Right lobe of liver (tissue), 6 donors: ENCODE results near the gene FUOM. TPM values are rescaled to one million over a fixed set of nuclear protein-coding genes. Genes with fewer than 3 reads are reported as not detected.

Experiments
- ATAC-seq, 4 donors: fragments of 200-7000 bp; cut with Tn5 transposase; one replicate each; pipeline ENCODE4 v1.9.1; 2020; ENCODE audit warnings: mild to moderate bottlenecking in 4 of 4, moderate library complexity in 4 of 4
- DNase-seq, 3 donors: peaks; one replicate each; pipeline ENCODE4 v3.0.0-alpha.2; 2020
- H3K27ac ChIP-seq, 3 donors: fragments of 200-600 bp; one replicate each; pipeline ENCODE4 v1.8.0; 2022
- H3K27me3 ChIP-seq, 2 donors: fragments of 200-600 bp; one replicate each; pipeline ENCODE4 v1.8.0; 2022
- H3K36me3 ChIP-seq, 4 donors: fragments of 200-600 bp; sonication (generic) in 1 of 4; one replicate each; pipeline versions ENCODE4 v1.5.1 to v1.8.0; 2017 to 2022; ENCODE audit warnings: control low read depth in 1 of 4
- H3K4me1 ChIP-seq, 4 donors: fragments of 200-600 bp; sonication (generic) in 1 of 4; one replicate each; pipeline versions ENCODE4 v1.5.1 to v1.8.0; 2017 to 2022; ENCODE audit warnings: control low read depth in 1 of 4
- H3K4me3 ChIP-seq, 3 donors: fragments of 200-600 bp; one replicate each; pipeline ENCODE4 v1.8.0; 2022
- H3K9me3 ChIP-seq, 4 donors: fragments of 200-600 bp; sonication (generic) in 1 of 4; one replicate each; pipeline versions ENCODE4 v1.5.1 to v1.8.0; 2017 to 2022; ENCODE audit warnings: control low read depth in 1 of 4
- CTCF ChIP-seq, 4 donors: fragments of 200-600 bp in 3 of 4; fragments of 450-650 bp in 1 of 4; IDR thresholded peaks; one replicate each; pipeline versions ENCODE4 v1.5.1 to v1.8.0; 2016 to 2022; ENCODE audit warnings: antibody characterized with exemption in 4 of 4, mild to moderate bottlenecking in 2 of 4
- POLR2A ChIP-seq: fragments of 450-650 bp; IDR thresholded peaks from one replicate; pipeline ENCODE4 v1.6.1; 2017; ENCODE audit warnings: antibody characterized with exemption, mild to moderate bottlenecking
- WGBS: methylation state at CpG from one replicate; pipeline ENCODE4 v1.1.6; 2018; ENCODE audit warnings: low coverage, low lambda C conversion rate; ENCODE audit not compliant: insufficient coverage; ENCODE audit errors: missing lambda C conversion rate; 5-methylcytosine and 5-hydroxymethylcytosine counted together
- intact Hi-C, 2 donors: fragments of 100-400 bp; cut with DNase I; formaldehyde crosslinking; loops; one replicate each; pipeline versions ENCODE4 v1.11.2 to v1.14.1; 2022
- total RNA-seq, 6 experiments: library from RNA; depleted of rRNA in 2 of 6; stranded (reverse); fragments of >200 nt in 2 of 6; fragmentation: NEBNext Ultra II Directional in 3 of 6; extraction: Animal tissue kit (Norgen Biotek cat#: 25700) in 3 of 6; gene quantifications; one replicate each; pipeline versions ENCODE4 v1.1.0 to v1.2.4, GENCODE V29; 2016 to 2023
- donor health status: DM: no; HTN: yes; CAD: no.
- donor health status: DM: no; HTN: no; CAD: no.
- donor health status: DM: no; HTN: no; CAD: no.
- donor health status: DM: no; HTN: yes; CAD: no.
- donor health status: DM: no; HTN: yes; CAD: no.

Gene FUOM
- total RNA-seq, 6 experiments from 2014 or later = 76.1 to 158 (median 124) TPM

DNA sequence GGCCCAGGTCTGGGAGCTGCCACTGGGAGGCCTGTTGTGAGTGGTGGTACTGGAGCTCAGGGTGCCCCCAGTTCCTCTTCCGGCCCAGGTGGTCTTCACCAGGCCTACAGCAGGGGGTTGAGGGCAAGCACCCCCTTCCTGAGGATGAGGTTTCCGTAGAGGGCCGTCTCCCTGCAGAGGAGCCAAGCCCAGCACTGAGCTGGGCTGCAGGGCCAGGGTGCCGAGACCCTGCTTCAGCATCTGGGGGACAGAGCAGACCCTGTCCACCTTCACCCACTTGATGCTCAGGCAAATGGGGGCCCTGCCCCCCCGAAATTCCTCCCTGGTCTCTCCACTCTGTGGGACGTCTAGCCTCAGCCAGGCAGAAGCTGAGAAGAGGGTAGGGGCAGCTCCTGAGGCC lies 2.6 kb downstream of the FUOM start:
- peak overlapping the region in 1 of 3 donors; percentile 9 for H3K27ac ChIP-seq
- peaks cover 0 to 86% (median 40%) of the 10 kb centered on the region in 4 donors for H3K4me1 ChIP-seq
- ATAC-seq = no peak
- no peak for DNase-seq
- 55% methylated on average over 1 of the region's 6 CpGs for WGBS
- H3K4me3 ChIP-seq = no peak overlapping the region
- TF ChIP-seq POLR2A = no peak
- TF ChIP-seq CTCF (IDR thresholded peaks at IDR 0.05) = no peak
- intact Hi-C loops = no loop called here
- H3K36me3 ChIP-seq = peaks cover 0 to 4% (median 0%) of the 10 kb centered on the region in 4 donors
- no peaks in the 10 kb centered on the region for H3K9me3 ChIP-seq
- H3K27me3 ChIP-seq = no peaks in the 10 kb centered on the region

DNA sequence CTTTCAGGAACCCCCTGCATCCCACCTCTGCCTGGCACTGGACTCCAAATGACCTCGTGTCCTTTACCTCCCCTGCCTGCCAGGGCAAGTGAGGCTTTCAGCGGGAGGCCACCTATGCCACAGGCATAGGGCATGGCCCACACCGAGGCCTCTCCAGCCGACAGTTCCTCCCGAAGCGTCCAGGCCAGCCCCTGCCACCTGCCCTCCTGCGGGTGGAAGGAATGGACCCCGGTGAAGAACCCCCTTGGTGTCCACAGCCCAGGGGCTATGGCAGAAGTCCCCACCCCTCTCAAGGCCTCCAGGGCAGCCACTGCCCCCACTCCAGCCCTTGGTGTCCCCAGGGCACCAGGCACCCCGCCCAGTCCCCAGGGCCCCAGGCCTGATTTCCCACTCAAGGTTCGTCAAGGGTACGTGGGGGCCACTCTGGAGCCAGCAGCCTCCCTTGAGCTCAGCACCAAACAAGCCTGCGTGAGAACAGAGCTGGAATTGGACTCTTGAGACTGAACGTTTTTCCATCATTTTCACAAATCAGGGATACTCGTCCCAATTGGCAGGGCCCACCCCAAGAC lies 3.1 kb downstream of the FUOM start:
- TF ChIP-seq CTCF (IDR thresholded peaks at IDR 0.05) (no peak), POLR2A (no peak)
- Histone ChIP-seq H3K4me1 (peaks cover 0 to 87% (median 43%) of the 10 kb centered on the region in 4 donors), H3K27ac (peak overlapping the region in 1 of 3 donors; percentile 9), H3K27me3 (no peaks in the 10 kb centered on the region), H3K36me3 (peaks cover 0 to 4% (median 0%) of the 10 kb centered on the region in 4 donors), H3K4me3 (no peak overlapping the region), H3K9me3 (no peaks in the 10 kb centered on the region)
- intact Hi-C loops = no loop called here
- ATAC-seq (no peak), DNase-seq (peak in 1 of 3 donors; percentile 56)
- 80% methylated on average over 4 of the region's 14 CpGs for WGBS

DNA sequence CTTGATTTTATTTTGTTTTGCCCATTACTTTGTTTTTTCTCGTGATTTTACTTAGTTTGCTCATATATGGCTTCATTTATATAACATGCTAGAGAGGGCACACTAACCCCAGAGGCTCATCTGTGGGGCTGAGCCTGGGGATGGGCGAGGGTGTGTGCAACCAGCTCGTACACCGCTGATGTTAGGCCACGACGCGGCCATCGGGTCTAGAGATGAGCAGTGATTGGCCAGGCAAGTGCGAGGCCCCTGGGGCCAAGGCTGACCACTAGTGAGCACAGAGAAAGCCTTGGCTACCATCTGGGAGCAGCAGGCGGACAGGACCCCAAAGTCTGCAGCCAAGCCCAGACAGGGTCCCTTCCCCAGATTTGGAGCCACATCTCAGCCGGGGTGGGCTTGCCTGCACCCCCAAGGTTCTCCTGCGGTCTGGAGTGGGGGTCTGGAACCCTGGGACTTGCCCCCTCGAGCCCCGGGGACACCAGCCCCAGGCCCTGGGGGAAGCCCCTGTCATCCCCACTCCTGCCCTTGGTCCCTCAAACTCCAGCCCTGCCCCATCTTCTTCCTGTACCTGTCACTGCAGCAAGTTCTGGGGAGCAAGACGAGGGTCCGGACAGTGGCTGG lies 3.7 kb downstream of the FUOM start:
- H3K4me1 ChIP-seq = peaks cover 0 to 87% (median 42%) of the 10 kb centered on the region in 4 donors
- no peak overlapping the region for H3K4me3 ChIP-seq
- ATAC-seq (no peak), DNase-seq (peak in 1 of 3 donors; percentile 47)
- 65% methylated on average over 7 of the region's 16 CpGs for WGBS
- peak overlapping the region in 1 of 3 donors; percentile 57 for H3K27ac ChIP-seq
- H3K36me3 ChIP-seq = peaks cover 0 to 4% (median 0%) of the 10 kb centered on the region in 4 donors
- H3K27me3 ChIP-seq = no peaks in the 10 kb centered on the region
- intact Hi-C loops = no loop called here
- TF ChIP-seq CTCF (IDR thresholded peaks at IDR 0.05) = no peak
- TF ChIP-seq POLR2A = no peak
- H3K9me3 ChIP-seq = no peaks in the 10 kb centered on the region

GRCh38 chr10:133353202-133353959 lies 4.4 kb downstream of the FUOM start:
- peak; percentile 27 for TF ChIP-seq POLR2A
- no peak for TF ChIP-seq CTCF (IDR thresholded peaks at IDR 0.05)
- DNase-seq (peak; percentile 72 to 89 (median 87)), ATAC-seq (peak; percentile 31 to 45 (median 42))
- peaks cover 0 to 82% (median 38%) of the 10 kb centered on the region in 4 donors for H3K4me1 ChIP-seq
- no peak overlapping the region for H3K4me3 ChIP-seq
- H3K36me3 ChIP-seq = peaks cover 0 to 4% (median 0%) of the 10 kb centered on the region in 4 donors
- peak overlapping the region in 2 of 3 donors; percentile 56 to 57 for H3K27ac ChIP-seq
- intact Hi-C loops = no loop called here
- H3K9me3 ChIP-seq = no peaks in the 10 kb centered on the region
- H3K27me3 ChIP-seq = no peaks in the 10 kb centered on the region
- 15% methylated on average over 2 of the region's 16 CpGs for WGBS
